Keratinocyte (primary cell): ENCODE measurements around the gene PPP1R16B. TPM values are rescaled to one million over a fixed set of nuclear protein-coding genes. Genes with fewer than 3 reads are reported as not detected.

Experiments used
- DNase-seq: peaks from one replicate; pipeline ENCODE4 v3.0.0-alpha.2; 2011; ENCODE audit warnings: low read depth, missing footprints, low spot score
- FAIRE-seq: peaks from 2 replicates; lab custom pipeline; 2011; peaks lifted over from hg19 to GRCh38; lab: Jason Lieb, UNC
- H2AFZ ChIP-seq: 2 replicates; pipeline ENCODE4 v1.6.0; 2012; ENCODE audit warnings: low read length, control low read depth, inconsistent platforms; ENCODE audit not compliant: control insufficient read depth
- H3K27ac ChIP-seq: 2 replicates; pipeline ENCODE4 v1.5.1; 2011; ENCODE audit warnings: low read length; ENCODE audit not compliant: control insufficient read depth, insufficient read depth
- H3K27me3 ChIP-seq: 3 replicates; pipeline ENCODE4 v1.6.0; 2011; ENCODE audit warnings: low read length; ENCODE audit not compliant: control insufficient read depth, insufficient read depth; ENCODE audit errors: extremely low read depth
- H3K36me3 ChIP-seq, 2 experiments: 2 replicates in 1 of 2; 3 replicates in 1 of 2; pipeline ENCODE4 v1.5.1; 2011; ENCODE audit warnings: low read length in 2 of 2, mild to moderate bottlenecking in 1 of 2; ENCODE audit not compliant: control insufficient read depth in 2 of 2, insufficient read depth in 2 of 2; ENCODE audit errors: extremely low read depth in 1 of 2
- H3K4me1 ChIP-seq: 3 replicates; pipeline ENCODE4 v1.5.1; 2011; ENCODE audit warnings: low read length; ENCODE audit not compliant: control insufficient read depth, insufficient read depth; ENCODE audit errors: extremely low read depth
- H3K4me2 ChIP-seq: 3 replicates; pipeline ENCODE4 v1.6.0; 2011; ENCODE audit warnings: low read depth, low read length; ENCODE audit not compliant: control insufficient read depth, insufficient read depth; ENCODE audit errors: extremely low read depth
- H3K4me3 ChIP-seq, 3 experiments: fragments of 200-600 bp in 1 of 3; sonication (generic) in 1 of 3; 2 replicates in 2 of 3; 3 replicates in 1 of 3; pipeline ENCODE4 v1.5.1; 2011 to 2016; ENCODE audit warnings: low read length in 3 of 3, mild to moderate bottlenecking in 3 of 3, control low read depth in 2 of 3, inconsistent platforms in 1 of 3, low read depth in 1 of 3, mixed read lengths in 1 of 3, mixed run types in 1 of 3, moderate library complexity in 1 of 3; ENCODE audit not compliant: control insufficient read depth in 2 of 3, insufficient read depth in 2 of 3; ENCODE audit errors: extremely low read depth in 1 of 3
- H3K79me2 ChIP-seq: 2 replicates; pipeline ENCODE4 v1.6.0; 2012; ENCODE audit warnings: low read length; ENCODE audit not compliant: control insufficient read depth, insufficient read depth
- H3K9ac ChIP-seq: 3 replicates; pipeline ENCODE4 v1.6.0; 2011; ENCODE audit warnings: low read length; ENCODE audit not compliant: control insufficient read depth, insufficient read depth; ENCODE audit errors: extremely low read depth
- H3K9me1 ChIP-seq: 3 replicates; pipeline ENCODE4 v1.6.0; 2011; ENCODE audit warnings: low read length; ENCODE audit not compliant: control insufficient read depth, insufficient read depth; ENCODE audit errors: extremely low read depth
- H3K9me3 ChIP-seq: 2 replicates; pipeline ENCODE4 v1.5.1; 2012; ENCODE audit warnings: low read depth, low read length; ENCODE audit not compliant: control insufficient read depth
- H4K20me1 ChIP-seq: 3 replicates; pipeline ENCODE4 v1.6.0; 2011; ENCODE audit warnings: low read length; ENCODE audit not compliant: control insufficient read depth, insufficient read depth; ENCODE audit errors: extremely low read depth
- EZH2 ChIP-seq: IDR thresholded peaks from one replicate; pipeline ENCODE4 v1.6.1; 2012; ENCODE audit warnings: inconsistent platforms, mild to moderate bottlenecking, low read length, moderate library complexity
- dilution Hi-C: fragments of 300-500 bp; cut with MboI; formaldehyde crosslinking; loops from one replicate; pipeline ENCODE4 v1.7.0; 2020; ENCODE audit warnings: low sequenced_read_pairs; ENCODE audit not compliant: extremely low pct_ligation_motif_present
- polyA plus RNA-seq, 5 experiments: library from polyadenylated mRNA; depleted of rRNA in 3 of 5; stranded (reverse) in 3 of 5; stranded (forward) in 1 of 5; unstranded in 1 of 5; fragments of >200 nt; gene quantifications; 1 replicate in 1 of 5; 2 replicates in 3 of 5; 3 replicates in 1 of 5; pipeline versions ENCODE4 v1.2.1 to v1.2.3, GENCODE V29; 2011 to 2012; ENCODE audit warnings: missing spikeins in 2 of 5, low read depth in 1 of 5, low replicate concordance in 1 of 5
- TF ChIP-seq, protein P1 (sequence below), 3 experiments: IDR thresholded peaks in 1 of 3; conservative IDR thresholded peaks in 1 of 3; optimal IDR thresholded peaks in 1 of 3; 2 replicates in 2 of 3; 3 replicates in 1 of 3; pipeline versions ENCODE3 to v1.5.1; 2011; ENCODE audit warnings: low read length in 3 of 3, mild to moderate bottlenecking in 3 of 3, moderate library complexity in 2 of 3, control low read depth in 1 of 3, inconsistent platforms in 1 of 3; ENCODE audit not compliant: insufficient read depth in 2 of 3; ENCODE audit errors: extremely low read depth in 1 of 3

PPP1R16B gene
- polyA plus RNA-seq, 1 donor (not counting 4 experiments of a cell fraction or from before 2014, with no cell fraction given), result not detected

DNA sequence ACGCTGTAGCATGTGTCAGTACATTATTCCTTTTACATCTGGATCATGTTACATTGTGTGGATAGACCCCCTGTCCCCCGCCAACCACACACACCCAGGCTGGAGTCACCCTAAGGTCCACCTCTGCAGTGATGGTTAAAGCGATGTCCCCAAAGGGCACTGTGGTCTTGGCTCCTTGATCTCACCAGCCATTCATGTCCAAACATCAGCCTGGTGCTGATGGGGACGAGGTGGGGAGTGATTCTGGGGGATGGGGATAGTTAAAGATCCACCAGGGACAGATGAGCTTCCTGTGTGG, 61.5 kb downstream of the PPP1R16B start:
- Histone ChIP-seq H3K9me3 (no peaks in the 10 kb centered on the region), H3K9me1 (no peaks in the 10 kb centered on the region), H3K4me1 (no peaks in the 10 kb centered on the region), H4K20me1 (no peaks in the 10 kb centered on the region), H3K27ac (no peak overlapping the region), H3K36me3 (no peaks in the 10 kb centered on the region), H3K4me3 (no peak overlapping the region), H3K27me3 (no peaks in the 10 kb centered on the region), H3K79me2 (no peaks in the 10 kb centered on the region), H2AFZ (no peak overlapping the region), H3K9ac (no peak overlapping the region), H3K4me2 (no peak overlapping the region)
- dilution Hi-C loops, result no loop called here
- no peak for FAIRE-seq
- no peak for DNase-seq
- TF ChIP-seq EZH2, result no peak
- TF ChIP-seq, protein P1, sequence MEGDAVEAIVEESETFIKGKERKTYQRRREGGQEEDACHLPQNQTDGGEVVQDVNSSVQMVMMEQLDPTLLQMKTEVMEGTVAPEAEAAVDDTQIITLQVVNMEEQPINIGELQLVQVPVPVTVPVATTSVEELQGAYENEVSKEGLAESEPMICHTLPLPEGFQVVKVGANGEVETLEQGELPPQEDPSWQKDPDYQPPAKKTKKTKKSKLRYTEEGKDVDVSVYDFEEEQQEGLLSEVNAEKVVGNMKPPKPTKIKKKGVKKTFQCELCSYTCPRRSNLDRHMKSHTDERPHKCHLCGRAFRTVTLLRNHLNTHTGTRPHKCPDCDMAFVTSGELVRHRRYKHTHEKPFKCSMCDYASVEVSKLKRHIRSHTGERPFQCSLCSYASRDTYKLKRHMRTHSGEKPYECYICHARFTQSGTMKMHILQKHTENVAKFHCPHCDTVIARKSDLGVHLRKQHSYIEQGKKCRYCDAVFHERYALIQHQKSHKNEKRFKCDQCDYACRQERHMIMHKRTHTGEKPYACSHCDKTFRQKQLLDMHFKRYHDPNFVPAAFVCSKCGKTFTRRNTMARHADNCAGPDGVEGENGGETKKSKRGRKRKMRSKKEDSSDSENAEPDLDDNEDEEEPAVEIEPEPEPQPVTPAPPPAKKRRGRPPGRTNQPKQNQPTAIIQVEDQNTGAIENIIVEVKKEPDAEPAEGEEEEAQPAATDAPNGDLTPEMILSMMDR (optimal IDR thresholded peaks at IDR 0.05 in 1 of 3, IDR thresholded peaks at IDR 0.05 in 1 of 3, conservative IDR thresholded peaks at IDR 0.05 in 1 of 3; ENCODE audit: extremely low read depth in 1 of 3, insufficient read depth in 2 of 3, low read length in 3 of 3), result no peak

- Histone ChIP-seq H3K9me3 (no peaks in the 10 kb centered on the region), H4K20me1 (peaks cover 4% of the 10 kb centered on the region), H3K9me1 (no peaks in the 10 kb centered on the region), H3K9ac (no peak overlapping the region), H3K27me3 (peaks cover 11% of the 10 kb centered on the region), H2AFZ (no peak overlapping the region), H3K4me2 (no peak overlapping the region), H3K4me1 (no peaks in the 10 kb centered on the region), H3K36me3 (no peaks in the 10 kb centered on the region), H3K4me3 (no peak overlapping the region), H3K79me2 (no peaks in the 10 kb centered on the region), H3K27ac (no peak overlapping the region)
- TF ChIP-seq, protein P1 (optimal IDR thresholded peaks at IDR 0.05 in 1 of 3, IDR thresholded peaks at IDR 0.05 in 1 of 3, conservative IDR thresholded peaks at IDR 0.05 in 1 of 3; ENCODE audit: extremely low read depth in 1 of 3, insufficient read depth in 2 of 3, low read length in 3 of 3), result no peak
- TF ChIP-seq EZH2, result no peak
- FAIRE-seq (no peak), DNase-seq (peak; percentile 45)
- dilution Hi-C loops, result no loop called here
These were observed 65.4 kb downstream of the PPP1R16B start for GRCh38 chr20:38870733-38871559.
